HL-60 (cell line): ENCODE results near the gene ERCC3.
"Not testable (repeated sequence)": the region's sequence is repeated elsewhere in the genome, so short reads cannot be mapped to it uniquely, and the experiment has no call there.

ENCODE experiments used
- DNase-seq, 2 experiments: peaks; one replicate each; pipeline ENCODE4 v3.0.0-alpha.2; 2010 to 2020; ENCODE audit warnings: low read depth in 1 of 2, low spot score in 1 of 2
- H3K27ac ChIP-seq: fragments of 250-450 bp; sonication (Bioruptor Pico); replicated peaks from 2 replicates; pipeline ENCODE4 v1.5.1; 2020; ENCODE audit warnings: mild to moderate bottlenecking, moderate library complexity
- H3K27me3 ChIP-seq: fragments of 250-450 bp; sonication (Bioruptor Pico); 2 replicates; pipeline ENCODE4 v1.5.1; 2021; ENCODE audit warnings: mild to moderate bottlenecking, moderate library complexity; ENCODE audit not compliant: insufficient read depth, poor library complexity, severe bottlenecking
- H3K4me3 ChIP-seq: replicated peaks from 2 replicates; pipeline ENCODE4 v1.5.1; 2011; ENCODE audit warnings: mild to moderate bottlenecking, control low read depth, low read length; ENCODE audit not compliant: insufficient read depth
- GABPA ChIP-seq: IDR thresholded peaks from 2 replicates; pipeline ENCODE4 v1.6.1; 2012; ENCODE audit warnings: low read depth
- POLR2AphosphoS5 ChIP-seq: IDR thresholded peaks from 2 replicates; pipeline ENCODE4 v1.6.1; 2012; ENCODE audit warnings: low read depth
- SPI1 ChIP-seq: IDR thresholded peaks from 2 replicates; pipeline ENCODE4 v1.6.1; 2012; ENCODE audit warnings: low read depth, mild to moderate bottlenecking, borderline replicate concordance
- TF ChIP-seq, protein P1 (sequence below): IDR thresholded peaks from 2 replicates; pipeline ENCODE4 v1.6.1; 2012; ENCODE audit warnings: low read depth; ENCODE audit not compliant: insufficient replicate concordance
- TF ChIP-seq, protein P2 (sequence below): IDR thresholded peaks from one replicate; pipeline ENCODE4 v1.5.1; 2011; ENCODE audit warnings: low read length, control low read depth, inconsistent platforms; ENCODE audit not compliant: insufficient read depth

ERCC3 gene

DNA sequence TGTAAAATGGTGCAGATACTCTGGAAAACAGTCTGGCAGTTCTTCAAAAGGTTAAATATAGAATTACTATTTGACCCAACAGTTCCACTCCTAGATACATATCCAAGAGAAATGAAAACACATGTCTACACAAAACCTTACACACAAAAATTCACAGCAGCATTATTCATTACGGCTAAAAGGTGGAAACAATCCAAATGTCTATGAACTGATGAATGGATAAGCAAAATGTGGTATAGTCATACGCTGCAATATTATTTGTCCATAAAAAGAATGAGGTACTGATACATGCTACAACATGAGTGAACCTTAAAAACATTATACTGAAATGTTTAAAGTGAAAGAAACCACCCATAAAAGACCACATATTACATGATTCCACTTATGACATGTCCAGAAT lies 77.8 kb downstream of the ERCC3 start:
- H3K27ac ChIP-seq, result no peak overlapping the region
- peaks cover 40% of the 10 kb centered on the region for H3K27me3 ChIP-seq
- no peak for DNase-seq
- TF ChIP-seq GABPA (no peak), SPI1 (no peak), POLR2AphosphoS5 (no peak)
- TF ChIP-seq, protein P1, sequence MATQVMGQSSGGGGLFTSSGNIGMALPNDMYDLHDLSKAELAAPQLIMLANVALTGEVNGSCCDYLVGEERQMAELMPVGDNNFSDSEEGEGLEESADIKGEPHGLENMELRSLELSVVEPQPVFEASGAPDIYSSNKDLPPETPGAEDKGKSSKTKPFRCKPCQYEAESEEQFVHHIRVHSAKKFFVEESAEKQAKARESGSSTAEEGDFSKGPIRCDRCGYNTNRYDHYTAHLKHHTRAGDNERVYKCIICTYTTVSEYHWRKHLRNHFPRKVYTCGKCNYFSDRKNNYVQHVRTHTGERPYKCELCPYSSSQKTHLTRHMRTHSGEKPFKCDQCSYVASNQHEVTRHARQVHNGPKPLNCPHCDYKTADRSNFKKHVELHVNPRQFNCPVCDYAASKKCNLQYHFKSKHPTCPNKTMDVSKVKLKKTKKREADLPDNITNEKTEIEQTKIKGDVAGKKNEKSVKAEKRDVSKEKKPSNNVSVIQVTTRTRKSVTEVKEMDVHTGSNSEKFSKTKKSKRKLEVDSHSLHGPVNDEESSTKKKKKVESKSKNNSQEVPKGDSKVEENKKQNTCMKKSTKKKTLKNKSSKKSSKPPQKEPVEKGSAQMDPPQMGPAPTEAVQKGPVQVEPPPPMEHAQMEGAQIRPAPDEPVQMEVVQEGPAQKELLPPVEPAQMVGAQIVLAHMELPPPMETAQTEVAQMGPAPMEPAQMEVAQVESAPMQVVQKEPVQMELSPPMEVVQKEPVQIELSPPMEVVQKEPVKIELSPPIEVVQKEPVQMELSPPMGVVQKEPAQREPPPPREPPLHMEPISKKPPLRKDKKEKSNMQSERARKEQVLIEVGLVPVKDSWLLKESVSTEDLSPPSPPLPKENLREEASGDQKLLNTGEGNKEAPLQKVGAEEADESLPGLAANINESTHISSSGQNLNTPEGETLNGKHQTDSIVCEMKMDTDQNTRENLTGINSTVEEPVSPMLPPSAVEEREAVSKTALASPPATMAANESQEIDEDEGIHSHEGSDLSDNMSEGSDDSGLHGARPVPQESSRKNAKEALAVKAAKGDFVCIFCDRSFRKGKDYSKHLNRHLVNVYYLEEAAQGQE, result no peak
- TF ChIP-seq, protein P2, sequence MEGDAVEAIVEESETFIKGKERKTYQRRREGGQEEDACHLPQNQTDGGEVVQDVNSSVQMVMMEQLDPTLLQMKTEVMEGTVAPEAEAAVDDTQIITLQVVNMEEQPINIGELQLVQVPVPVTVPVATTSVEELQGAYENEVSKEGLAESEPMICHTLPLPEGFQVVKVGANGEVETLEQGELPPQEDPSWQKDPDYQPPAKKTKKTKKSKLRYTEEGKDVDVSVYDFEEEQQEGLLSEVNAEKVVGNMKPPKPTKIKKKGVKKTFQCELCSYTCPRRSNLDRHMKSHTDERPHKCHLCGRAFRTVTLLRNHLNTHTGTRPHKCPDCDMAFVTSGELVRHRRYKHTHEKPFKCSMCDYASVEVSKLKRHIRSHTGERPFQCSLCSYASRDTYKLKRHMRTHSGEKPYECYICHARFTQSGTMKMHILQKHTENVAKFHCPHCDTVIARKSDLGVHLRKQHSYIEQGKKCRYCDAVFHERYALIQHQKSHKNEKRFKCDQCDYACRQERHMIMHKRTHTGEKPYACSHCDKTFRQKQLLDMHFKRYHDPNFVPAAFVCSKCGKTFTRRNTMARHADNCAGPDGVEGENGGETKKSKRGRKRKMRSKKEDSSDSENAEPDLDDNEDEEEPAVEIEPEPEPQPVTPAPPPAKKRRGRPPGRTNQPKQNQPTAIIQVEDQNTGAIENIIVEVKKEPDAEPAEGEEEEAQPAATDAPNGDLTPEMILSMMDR, result no peak
- H3K4me3 ChIP-seq, result no peak overlapping the region

DNA sequence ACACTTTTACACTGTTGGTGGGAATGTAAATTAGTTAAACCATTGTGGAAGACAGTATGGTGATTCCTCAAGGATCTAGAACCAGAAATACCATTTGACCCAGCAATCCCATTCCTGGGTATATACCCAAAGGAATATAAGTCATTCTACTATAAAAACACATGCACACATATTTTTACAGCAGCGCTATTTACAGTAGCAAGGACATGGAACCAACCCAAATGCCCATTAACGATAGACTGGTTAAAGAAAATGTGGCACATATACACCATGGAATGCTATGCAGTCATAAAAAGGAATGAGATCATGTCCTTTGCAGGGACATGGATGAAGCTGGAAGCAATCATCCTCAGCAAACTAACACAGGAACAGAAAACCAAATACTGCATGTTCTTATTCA lies 79.7 kb downstream of the ERCC3 start:
- H3K27me3 ChIP-seq, result peaks cover 27% of the 10 kb centered on the region
- H3K27ac ChIP-seq, DNase-seq, H3K4me3 ChIP-seq: not testable (repeated sequence)

DNA sequence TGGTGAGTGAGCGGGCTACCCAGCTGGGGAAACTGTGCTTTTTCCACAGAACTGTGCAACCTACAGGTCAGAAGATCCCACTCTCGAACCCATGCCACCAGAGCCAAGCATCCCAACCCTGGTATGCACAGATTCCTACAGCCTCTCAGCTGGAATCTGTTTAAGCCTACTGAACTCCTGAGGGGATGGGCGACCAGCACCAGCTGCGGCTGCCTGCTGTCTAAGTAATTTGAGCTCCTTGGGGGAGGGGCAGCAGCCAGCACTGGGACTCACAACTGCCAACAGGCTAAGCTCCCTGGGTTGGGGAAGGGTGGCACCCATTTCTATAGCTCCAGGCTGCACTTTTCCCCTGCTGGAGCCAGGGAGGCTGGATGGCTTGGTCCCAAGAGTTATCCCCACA lies 85.6 kb downstream of the ERCC3 start:
- H3K27me3 ChIP-seq, result peaks cover 2% of the 10 kb centered on the region
- H3K27ac ChIP-seq, result no peak overlapping the region
- no peak overlapping the region for H3K4me3 ChIP-seq
- DNase-seq, result no peak
- TF ChIP-seq SPI1, result no peak
- no peak for TF ChIP-seq POLR2AphosphoS5
